GM20431 (cell line): ENCODE data around the gene SPHK2.
"Not testable (repeated sequence)": the region's sequence is repeated elsewhere in the genome, so short reads cannot be mapped to it uniquely, and the experiment has no call there.

Experiments
- in situ Hi-C: fragments of 300-500 bp; cut with MseI, MboI; formaldehyde crosslinking; loops from one replicate; pipeline ENCODE4 v1.15.0; 2020; ENCODE audit warnings: low sequenced_read_pairs; ENCODE audit not compliant: unreplicated experiment

Gene SPHK2

DNA sequence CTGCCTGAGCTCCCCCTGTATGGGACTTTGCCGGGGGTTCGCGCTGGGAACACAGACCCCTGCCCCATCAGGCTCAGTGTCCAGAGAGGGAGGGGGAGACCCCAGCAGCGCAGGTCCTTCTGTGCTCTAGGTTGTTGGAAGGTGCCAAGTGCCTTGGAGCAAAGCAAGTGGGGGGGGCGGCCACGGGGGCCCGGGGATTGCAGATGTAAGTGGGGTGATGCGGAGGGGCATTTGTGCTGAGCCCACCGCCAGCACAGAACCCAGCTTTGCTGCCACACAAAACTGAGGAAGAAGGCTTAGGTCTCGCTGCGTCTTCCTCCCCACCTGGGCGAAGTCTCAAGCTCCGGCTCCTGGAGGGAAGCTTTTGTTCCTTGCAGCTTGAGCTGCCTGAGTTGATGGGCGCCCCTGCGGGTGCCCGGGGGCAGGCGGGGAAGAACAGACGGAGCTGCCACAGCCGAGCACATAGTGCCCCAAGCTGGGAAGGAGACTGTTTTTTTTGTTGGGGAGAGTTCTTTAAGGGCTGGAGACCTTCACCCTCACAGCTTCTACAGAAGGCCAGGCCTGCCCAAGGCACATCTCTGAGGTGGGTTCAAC, 55.0 kb downstream of the SPHK2 start:
- in situ Hi-C loops, result no loop called here

- in situ Hi-C loops, result no loop called here
Observed at GRCh38 chr19:48674921-48675824, 55.9 kb downstream of the SPHK2 start.

DNA sequence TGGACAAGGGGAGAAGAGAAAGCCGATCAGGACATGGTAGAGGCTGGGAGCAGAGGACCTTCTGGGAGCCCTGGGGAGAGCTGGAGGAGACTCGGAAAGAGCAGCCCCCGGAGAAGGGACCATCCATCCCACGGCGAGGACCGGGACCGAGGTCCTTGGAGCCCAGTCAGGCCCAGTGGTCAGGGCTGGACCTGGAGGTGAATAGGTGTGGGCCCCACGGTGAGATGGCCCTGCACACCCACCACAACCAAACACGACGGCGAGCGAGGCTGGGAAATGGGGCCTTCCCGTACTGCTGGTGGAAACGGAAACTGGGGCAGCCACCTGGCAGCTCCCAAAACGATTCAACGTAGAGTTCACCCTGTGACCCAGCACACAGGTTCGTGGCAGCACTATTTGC, 57.2 kb downstream of the SPHK2 start:
- in situ Hi-C loops, result no loop called here

DNA sequence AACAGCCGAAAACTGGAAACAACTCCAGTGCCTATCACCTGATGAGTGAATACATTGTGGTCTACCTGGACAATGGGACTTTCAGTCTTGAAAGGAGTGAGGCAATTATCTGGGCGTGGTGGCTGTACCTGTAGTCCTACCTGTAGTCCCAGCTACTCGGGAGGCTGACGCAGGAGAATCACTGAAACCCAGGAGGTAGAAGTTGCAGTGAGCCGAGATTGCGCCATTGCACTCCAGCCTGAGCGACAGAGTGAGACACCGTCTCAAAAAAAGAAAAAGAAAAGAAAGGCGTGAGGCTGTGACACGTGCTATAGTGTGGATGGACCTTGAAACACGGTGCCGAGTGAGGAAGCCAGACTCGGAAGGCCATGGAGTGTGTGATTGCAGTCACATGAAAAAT, 57.6 kb downstream of the SPHK2 start:
- in situ Hi-C loops, result no loop called here

- in situ Hi-C loops, result no loop called here
Observed at GRCh38 chr19:48678201-48678600, 58.9 kb downstream of the SPHK2 start.

DNA sequence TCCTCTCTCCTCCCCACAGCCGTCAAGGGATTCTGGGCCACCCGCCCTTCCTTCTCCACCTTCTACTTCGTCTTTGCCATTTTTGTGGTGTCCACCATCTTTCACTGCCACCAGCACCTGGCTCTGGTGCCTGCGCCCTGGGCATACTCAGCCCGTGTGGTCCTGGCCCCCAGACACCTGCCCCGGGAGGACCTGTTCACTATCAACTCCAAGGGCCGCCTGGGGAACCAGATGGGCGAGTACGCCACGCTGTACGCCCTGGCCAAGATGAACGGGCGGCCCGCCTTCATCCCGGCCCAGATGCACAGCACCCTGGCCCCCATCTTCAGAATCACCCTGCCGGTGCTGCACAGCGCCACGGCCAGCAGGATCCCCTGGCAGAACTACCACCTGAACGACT, 60.7 kb downstream of the SPHK2 start:
- in situ Hi-C loops, result not testable (repeated sequence)
